MG63 (cell line): ENCODE results near the gene LGALSL. TPM values are rescaled to one million over a fixed set of nuclear protein-coding genes. Genes with fewer than 3 reads are reported as not detected.

Experiments used
- DNase-seq: peaks from one replicate; pipeline ENCODE4 v3.0.0-alpha.2; 2020
- H3K27me3 ChIP-seq: fragments of 250-450 bp; sonication (Bioruptor Pico); 2 replicates; pipeline ENCODE4 v1.5.1; 2020; ENCODE audit warnings: mild to moderate bottlenecking, moderate library complexity
- H3K36me3 ChIP-seq: fragments of 250-450 bp; sonication (Bioruptor Pico); 2 replicates; pipeline ENCODE4 v1.5.1; 2020; ENCODE audit warnings: mild to moderate bottlenecking, moderate library complexity
- H3K4me3 ChIP-seq: fragments of 250-450 bp; sonication (Bioruptor Pico); 2 replicates; pipeline ENCODE4 v1.5.1; 2020; ENCODE audit warnings: mild to moderate bottlenecking, moderate library complexity
- H3K9me3 ChIP-seq: fragments of 250-450 bp; sonication (Bioruptor Pico); 2 replicates; pipeline ENCODE4 v1.5.1; 2020; ENCODE audit warnings: mild to moderate bottlenecking, moderate library complexity
- total RNA-seq: library from RNA; depleted of rRNA; stranded (reverse); fragments of >200 nt; shearing (Covaris generic); gene quantifications from 2 replicates; pipeline ENCODE4 v1.2.3, GENCODE V29; 2014; ENCODE audit warnings: low replicate concordance

LGALSL gene
- total RNA-seq, 1 experiment from 2014 or later: 4.5 TPM

- Histone ChIP-seq H3K36me3 (no peaks in the 10 kb centered on the region), H3K9me3 (no peaks in the 10 kb centered on the region), H3K27me3 (no peaks in the 10 kb centered on the region), H3K4me3 (no peak overlapping the region)
- no peak for DNase-seq
These were observed 25.5 kb downstream of the LGALSL start for GRCh38 chr2:64479259-64480117.

- Histone ChIP-seq H3K4me3 (no peak overlapping the region), H3K36me3 (no peaks in the 10 kb centered on the region), H3K27me3 (no peaks in the 10 kb centered on the region), H3K9me3 (no peaks in the 10 kb centered on the region)
- DNase-seq: no peak
These were observed 27.7 kb downstream of the LGALSL start for GRCh38 chr2:64481665-64482064.

- Histone ChIP-seq H3K9me3 (no peaks in the 10 kb centered on the region), H3K36me3 (no peaks in the 10 kb centered on the region), H3K27me3 (no peaks in the 10 kb centered on the region), H3K4me3 (no peak overlapping the region)
- DNase-seq: no peak
These were observed 28.3 kb downstream of the LGALSL start for GRCh38 chr2:64482243-64482642.

GRCh38 chr2:64482765-64483504 lies 29.0 kb downstream of the LGALSL start:
- Histone ChIP-seq H3K9me3 (no peaks in the 10 kb centered on the region), H3K36me3 (no peaks in the 10 kb centered on the region), H3K27me3 (no peaks in the 10 kb centered on the region), H3K4me3 (no peak overlapping the region)
- DNase-seq: peak; percentile 58

GRCh38 chr2:64485331-64485730 lies 31.4 kb downstream of the LGALSL start:
- H3K9me3 ChIP-seq: no peaks in the 10 kb centered on the region
- no peak overlapping the region for H3K4me3 ChIP-seq
- H3K27me3 ChIP-seq: no peaks in the 10 kb centered on the region
- no peak for DNase-seq
- H3K36me3 ChIP-seq: no peaks in the 10 kb centered on the region

GRCh38 chr2:64485961-64486360 lies 32.0 kb downstream of the LGALSL start:
- H3K36me3 ChIP-seq: no peaks in the 10 kb centered on the region
- DNase-seq: peak; percentile 27
- H3K27me3 ChIP-seq: no peaks in the 10 kb centered on the region
- no peaks in the 10 kb centered on the region for H3K9me3 ChIP-seq
- H3K4me3 ChIP-seq: no peak overlapping the region

- no peak overlapping the region for H3K4me3 ChIP-seq
- no peaks in the 10 kb centered on the region for H3K36me3 ChIP-seq
- H3K9me3 ChIP-seq: no peaks in the 10 kb centered on the region
- no peak for DNase-seq
- H3K27me3 ChIP-seq: no peaks in the 10 kb centered on the region
These were observed 33.5 kb downstream of the LGALSL start for GRCh38 chr2:64487256-64488049.

GRCh38 chr2:64488050-64488974 lies 34.4 kb downstream of the LGALSL start:
- DNase-seq: no peak
- Histone ChIP-seq H3K36me3 (no peaks in the 10 kb centered on the region), H3K9me3 (no peaks in the 10 kb centered on the region), H3K4me3 (no peak overlapping the region), H3K27me3 (no peaks in the 10 kb centered on the region)

- H3K9me3 ChIP-seq: no peaks in the 10 kb centered on the region
- no peaks in the 10 kb centered on the region for H3K36me3 ChIP-seq
- H3K27me3 ChIP-seq: no peaks in the 10 kb centered on the region
- DNase-seq: no peak
- no peak overlapping the region for H3K4me3 ChIP-seq
These were observed 35.3 kb downstream of the LGALSL start for GRCh38 chr2:64489081-64489751.

- DNase-seq: peak; percentile 35
- no peak overlapping the region for H3K4me3 ChIP-seq
- H3K27me3 ChIP-seq: no peaks in the 10 kb centered on the region
- no peaks in the 10 kb centered on the region for H3K9me3 ChIP-seq
- no peaks in the 10 kb centered on the region for H3K36me3 ChIP-seq
These were observed 37.5 kb downstream of the LGALSL start for GRCh38 chr2:64491426-64491825.

- Histone ChIP-seq H3K36me3 (no peaks in the 10 kb centered on the region), H3K4me3 (no peak overlapping the region)
These were observed 38.3 kb downstream of the LGALSL start for GRCh38 chr2:64492272-64492671.

GRCh38 chr2:64492821-64493220 lies 38.9 kb downstream of the LGALSL start:
- Histone ChIP-seq H3K9me3 (no peaks in the 10 kb centered on the region), H3K27me3 (no peaks in the 10 kb centered on the region), H3K36me3 (no peaks in the 10 kb centered on the region), H3K4me3 (no peak overlapping the region)
- DNase-seq: no peak

More at GRCh38 chr2:64492272-64492671, 38.3 kb downstream of the LGALSL start:
- Histone ChIP-seq H3K27me3 (no peaks in the 10 kb centered on the region), H3K9me3 (no peaks in the 10 kb centered on the region)
- no peak for DNase-seq

- no peaks in the 10 kb centered on the region for H3K9me3 ChIP-seq
- H3K36me3 ChIP-seq: no peaks in the 10 kb centered on the region
These were observed 39.8 kb downstream of the LGALSL start for GRCh38 chr2:64493788-64494187.

GRCh38 chr2:64498438-64498837 lies 44.5 kb downstream of the LGALSL start:
- Histone ChIP-seq H3K27me3 (peaks cover 4% of the 10 kb centered on the region; the same call in 1 of the 2 replicates), H3K36me3 (no peaks in the 10 kb centered on the region), H3K4me3 (no peak overlapping the region), H3K9me3 (no peaks in the 10 kb centered on the region)
- no peak for DNase-seq

More at GRCh38 chr2:64493788-64494187, 39.8 kb downstream of the LGALSL start:
- peaks cover 2% of the 10 kb centered on the region; the same call in 1 of the 2 replicates for H3K27me3 ChIP-seq
- DNase-seq: no peak
- H3K4me3 ChIP-seq: no peak overlapping the region

- no peak for DNase-seq
- Histone ChIP-seq H3K4me3 (no peak overlapping the region), H3K36me3 (no peaks in the 10 kb centered on the region), H3K27me3 (peaks cover 4% of the 10 kb centered on the region; the same call in 1 of the 2 replicates), H3K9me3 (no peaks in the 10 kb centered on the region)
These were observed 46.6 kb downstream of the LGALSL start for GRCh38 chr2:64500549-64500948.
